ENCODE measurements around the gene DDX3X.
A peak's percentile ranks its signal among the peaks of the same experiment; 100 is the strongest.

Gene DDX3X

DNA sequence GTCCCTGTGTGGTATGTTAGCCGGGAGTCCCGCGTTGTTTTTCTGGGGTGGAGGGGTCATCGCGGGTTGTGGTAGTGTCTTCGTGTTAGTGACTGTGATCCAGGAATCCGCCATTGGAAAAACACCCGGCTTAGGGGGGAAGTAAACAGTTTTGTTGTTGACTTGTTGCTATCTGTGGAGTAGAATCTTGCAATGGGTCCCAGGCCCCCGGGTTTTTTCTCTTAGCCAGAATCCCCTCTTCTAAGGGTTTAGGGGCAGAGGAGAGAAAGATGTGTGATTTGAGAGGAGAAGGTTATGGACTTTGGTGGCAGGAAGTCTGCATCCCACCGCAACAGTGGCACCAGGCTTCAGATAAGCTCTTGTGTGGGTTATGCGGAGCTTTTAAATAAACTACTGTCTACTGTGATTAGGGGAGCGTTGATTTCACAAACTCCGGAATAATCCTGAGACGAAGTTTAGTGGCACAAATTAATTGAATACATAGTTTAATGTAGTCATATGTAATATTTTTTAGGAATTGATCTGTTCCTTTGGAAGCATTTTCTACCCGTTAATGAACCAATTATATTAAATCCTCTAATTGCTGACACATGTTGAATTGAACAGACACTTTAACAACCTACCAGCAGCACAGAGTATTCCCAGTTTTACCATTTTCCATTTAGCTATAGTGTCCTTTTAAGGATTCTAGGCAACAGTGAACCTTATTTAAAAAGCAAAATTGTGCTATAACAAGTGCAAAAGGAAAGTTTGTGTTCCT lies 1.4 kb downstream of the DDX3X start:
- FAIRE-seq: peak; percentile 9
- no peak for DNase-seq (ENCODE audit: insufficient read length, low spot score)
- TF ChIP-seq POLR2AphosphoS5 (IDR thresholded peaks at IDR 0.05; ENCODE audit: low read depth, low read length): no peak
- no peak for TF ChIP-seq POU2F2 (IDR thresholded peaks at IDR 0.05; ENCODE audit: low read depth, low read length)
- no peak for TF ChIP-seq PAX5 (IDR thresholded peaks at IDR 0.05; ENCODE audit: insufficient read depth, low read length, severe bottlenecking)
- no peak for TF ChIP-seq SPI1 (IDR thresholded peaks at IDR 0.05; ENCODE audit: low read depth, low read length)
- TF ChIP-seq POLR2A (IDR thresholded peaks at IDR 0.05; ENCODE audit: low read depth, low read length): no peak
- no peak for TF ChIP-seq TAF1 (IDR thresholded peaks at IDR 0.05; ENCODE audit: low read depth, low read length)

DNA sequence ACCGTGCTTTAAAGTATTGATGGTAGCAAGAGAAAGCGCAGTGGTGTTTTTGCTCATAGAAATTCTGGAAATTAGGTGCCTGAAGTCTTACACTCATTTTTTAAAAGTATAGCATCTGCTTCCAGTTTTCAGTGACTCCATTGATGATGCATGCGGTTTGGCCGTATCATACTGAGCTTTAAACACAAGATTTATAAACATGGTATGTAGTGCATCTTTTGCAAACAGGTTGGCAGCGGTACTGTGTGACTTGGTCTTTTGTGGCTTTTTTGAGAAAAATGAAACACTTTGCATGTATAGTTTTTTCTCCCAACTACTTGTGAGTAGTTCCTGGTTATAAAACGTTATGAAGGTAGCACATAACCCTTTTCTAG lies 2.0 kb downstream of the DDX3X start:
- FAIRE-seq (no peak), DNase-seq (ENCODE audit: insufficient read length, low spot score) (no peak)
- TF ChIP-seq POLR2AphosphoS5 (IDR thresholded peaks at IDR 0.05; ENCODE audit: low read depth, low read length) (no peak), SPI1 (IDR thresholded peaks at IDR 0.05; ENCODE audit: low read depth, low read length) (no peak), POU2F2 (IDR thresholded peaks at IDR 0.05; ENCODE audit: low read depth, low read length) (no peak), POLR2A (IDR thresholded peaks at IDR 0.05; ENCODE audit: low read depth, low read length) (no peak), PAX5 (IDR thresholded peaks at IDR 0.05; ENCODE audit: insufficient read depth, low read length, severe bottlenecking) (no peak), TAF1 (IDR thresholded peaks at IDR 0.05; ENCODE audit: low read depth, low read length) (no peak)

DNA sequence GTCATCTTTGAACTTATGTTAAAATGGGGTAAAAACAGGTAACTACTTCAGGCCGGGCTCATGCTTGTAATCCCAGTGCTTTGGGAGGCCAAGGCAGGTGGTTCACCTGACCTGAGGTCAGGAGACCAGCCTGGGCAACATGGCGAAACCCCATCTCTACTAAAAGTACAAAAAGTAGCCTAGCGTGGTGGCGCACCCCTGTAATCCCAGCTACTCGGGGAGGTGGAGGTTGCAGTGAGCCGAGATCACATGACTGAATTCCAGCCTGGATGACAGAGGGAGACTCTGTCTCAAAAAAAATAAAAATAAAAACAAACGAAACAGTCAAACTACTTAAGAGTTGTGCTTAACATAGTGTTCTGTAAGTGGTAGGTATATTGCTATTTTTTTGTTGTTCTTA lies 2.5 kb downstream of the DDX3X start:
- TF ChIP-seq POU2F2 (IDR thresholded peaks at IDR 0.05; ENCODE audit: low read depth, low read length) (no peak), TAF1 (IDR thresholded peaks at IDR 0.05; ENCODE audit: low read depth, low read length) (no peak), PAX5 (IDR thresholded peaks at IDR 0.05; ENCODE audit: insufficient read depth, low read length, severe bottlenecking) (no peak), POLR2A (IDR thresholded peaks at IDR 0.05; ENCODE audit: low read depth, low read length) (no peak)
- no peak for DNase-seq (ENCODE audit: insufficient read length, low spot score)
- no peak for FAIRE-seq

GRCh38 chrX:41337140-41337539 lies 3.2 kb downstream of the DDX3X start:
- no peak for FAIRE-seq
- DNase-seq (ENCODE audit: insufficient read length, low spot score): no peak
- TF ChIP-seq POLR2A (IDR thresholded peaks at IDR 0.05; ENCODE audit: low read depth, low read length): no peak

DNA sequence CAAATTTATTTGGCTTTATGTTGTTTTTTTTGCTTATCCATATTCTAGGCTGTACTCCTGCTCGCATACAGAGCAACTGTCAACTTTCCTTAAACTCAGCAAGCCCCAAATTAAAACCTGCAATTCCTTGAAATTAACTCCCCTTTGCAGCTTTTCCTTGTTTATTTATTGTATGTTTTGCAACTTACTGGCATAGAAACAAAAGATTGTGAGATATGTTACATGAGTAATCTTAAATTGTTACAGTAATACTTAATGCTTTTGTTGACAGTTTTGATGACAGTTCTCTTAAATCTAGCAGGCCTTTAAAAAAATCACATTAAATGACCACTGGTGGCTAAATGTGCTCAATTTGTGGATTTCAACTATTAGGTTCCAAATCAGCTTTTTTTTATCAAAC lies 4.5 kb downstream of the DDX3X start:
- no peak for TF ChIP-seq TAF1 (IDR thresholded peaks at IDR 0.05; ENCODE audit: low read depth, low read length)
- no peak for TF ChIP-seq POLR2A (IDR thresholded peaks at IDR 0.05; ENCODE audit: low read depth, low read length)
- TF ChIP-seq POLR2AphosphoS5 (IDR thresholded peaks at IDR 0.05; ENCODE audit: low read depth, low read length): no peak
- TF ChIP-seq SPI1 (IDR thresholded peaks at IDR 0.05; ENCODE audit: low read depth, low read length): no peak
- no peak for TF ChIP-seq PAX5 (IDR thresholded peaks at IDR 0.05; ENCODE audit: insufficient read depth, low read length, severe bottlenecking)
- no peak for TF ChIP-seq POU2F2 (IDR thresholded peaks at IDR 0.05; ENCODE audit: low read depth, low read length)
- DNase-seq (ENCODE audit: insufficient read length, low spot score) (no peak), FAIRE-seq (no peak)

- peak; percentile 57 for FAIRE-seq
- no peak for TF ChIP-seq SPI1 (IDR thresholded peaks at IDR 0.05; ENCODE audit: low read depth, low read length)
- DNase-seq (ENCODE audit: insufficient read length, low spot score): no peak
Observed at GRCh38 chrX:41339148-41339547, 5.2 kb downstream of the DDX3X start.

DNA sequence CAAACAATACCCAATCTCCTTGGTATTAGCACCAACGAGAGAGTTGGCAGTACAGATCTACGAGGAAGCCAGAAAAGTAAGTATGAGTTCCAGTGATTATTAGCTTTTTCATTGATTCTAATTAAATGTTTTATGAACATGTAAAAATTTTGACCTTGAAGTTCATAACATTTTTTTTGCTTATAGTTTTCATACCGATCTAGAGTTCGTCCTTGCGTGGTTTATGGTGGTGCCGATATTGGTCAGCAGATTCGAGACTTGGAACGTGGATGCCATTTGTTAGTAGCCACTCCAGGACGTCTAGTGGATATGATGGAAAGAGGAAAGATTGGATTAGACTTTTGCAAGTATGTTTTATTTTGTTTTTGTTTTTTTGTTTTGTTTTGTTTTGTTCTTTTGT lies 10.1 kb downstream of the DDX3X start:
- TF ChIP-seq POLR2A (IDR thresholded peaks at IDR 0.05; ENCODE audit: low read depth, low read length) (no peak), POU2F2 (IDR thresholded peaks at IDR 0.05; ENCODE audit: low read depth, low read length) (no peak), SPI1 (IDR thresholded peaks at IDR 0.05; ENCODE audit: low read depth, low read length) (no peak), POLR2AphosphoS5 (IDR thresholded peaks at IDR 0.05; ENCODE audit: low read depth, low read length) (no peak), PAX5 (IDR thresholded peaks at IDR 0.05; ENCODE audit: insufficient read depth, low read length, severe bottlenecking) (no peak), TAF1 (IDR thresholded peaks at IDR 0.05; ENCODE audit: low read depth, low read length) (no peak)
- DNase-seq (ENCODE audit: insufficient read length, low spot score) (no peak), FAIRE-seq (no peak)

DNA sequence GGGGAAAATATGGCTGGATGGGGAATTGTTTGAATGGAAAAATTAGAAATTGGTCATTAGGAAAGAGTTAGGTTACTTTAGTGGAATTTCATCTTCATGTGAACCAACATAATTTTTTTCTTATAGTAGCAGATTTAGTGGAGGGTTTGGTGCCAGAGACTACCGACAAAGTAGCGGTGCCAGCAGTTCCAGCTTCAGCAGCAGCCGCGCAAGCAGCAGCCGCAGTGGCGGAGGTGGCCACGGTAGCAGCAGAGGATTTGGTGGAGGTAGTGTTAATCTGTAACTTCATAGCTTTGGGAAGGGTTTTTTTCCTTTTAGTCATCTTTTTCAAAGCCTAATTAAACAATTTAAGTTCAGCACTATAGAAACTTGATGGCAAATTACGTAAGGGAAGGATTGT lies 13.2 kb downstream of the DDX3X start:
- FAIRE-seq: no peak
- no peak for DNase-seq (ENCODE audit: insufficient read length, low spot score)
- TF ChIP-seq SPI1 (IDR thresholded peaks at IDR 0.05; ENCODE audit: low read depth, low read length) (no peak), POU2F2 (IDR thresholded peaks at IDR 0.05; ENCODE audit: low read depth, low read length) (no peak), PAX5 (IDR thresholded peaks at IDR 0.05; ENCODE audit: insufficient read depth, low read length, severe bottlenecking) (no peak), POLR2AphosphoS5 (IDR thresholded peaks at IDR 0.05; ENCODE audit: low read depth, low read length) (no peak), POLR2A (IDR thresholded peaks at IDR 0.05; ENCODE audit: low read depth, low read length) (no peak), TAF1 (IDR thresholded peaks at IDR 0.05; ENCODE audit: low read depth, low read length) (no peak)

GRCh38 chrX:41348551-41348950 lies 14.6 kb downstream of the DDX3X start:
- DNase-seq (ENCODE audit: insufficient read length, low spot score) (no peak), FAIRE-seq (peak; percentile 83)
- no peak for TF ChIP-seq PAX5 (IDR thresholded peaks at IDR 0.05; ENCODE audit: insufficient read depth, low read length, severe bottlenecking)
- 0 out of 2 replicates have a peak, but pooled peaks have one; percentile 37 for TF ChIP-seq POLR2AphosphoS5 (IDR thresholded peaks at IDR 0.05; ENCODE audit: low read depth, low read length)

GRCh38 chrX:41350150-41350975 lies 16.4 kb downstream of the DDX3X start:
- FAIRE-seq (peak; percentile 91), DNase-seq (ENCODE audit: insufficient read length, low spot score) (no peak)
- TF ChIP-seq TAF1 (IDR thresholded peaks at IDR 0.05; ENCODE audit: low read depth, low read length): no peak
- peak; percentile 89 for TF ChIP-seq POLR2A (IDR thresholded peaks at IDR 0.05; ENCODE audit: low read depth, low read length)
- peak; percentile 94; the same call in 1 of the 2 replicates for TF ChIP-seq POLR2AphosphoS5 (IDR thresholded peaks at IDR 0.05; ENCODE audit: low read depth, low read length)
- TF ChIP-seq PAX5 (IDR thresholded peaks at IDR 0.05; ENCODE audit: insufficient read depth, low read length, severe bottlenecking): no peak

Measured in GM12891 (cell line).